ENCODE results near the gene KCNJ1.

KCNJ1 gene

GRCh38 chr11:128882451-128882850, 15.4 kb upstream of the KCNJ1 start:
- DNase-seq (ENCODE audit: low read depth in 2 of 3, low spot score in 1 of 3), result no peak

- no peak for DNase-seq (ENCODE audit: low read depth in 2 of 3, low spot score in 1 of 3)
These were observed 14.1 kb upstream of the KCNJ1 start for GRCh38 chr11:128881221-128881620.

- DNase-seq (ENCODE audit: low read depth in 2 of 3, low spot score in 1 of 3), result no peak
These were observed 12.7 kb upstream of the KCNJ1 start for GRCh38 chr11:128879817-128880216.

- DNase-seq (ENCODE audit: low read depth in 2 of 3, low spot score in 1 of 3), result no peak
These were observed 11.4 kb upstream of the KCNJ1 start for GRCh38 chr11:128878455-128878854.

- DNase-seq (ENCODE audit: low read depth in 2 of 3, low spot score in 1 of 3), result no peak
These were observed 10.6 kb upstream of the KCNJ1 start for GRCh38 chr11:128877726-128878125.

GRCh38 chr11:128876133-128876650, 9.1 kb upstream of the KCNJ1 start:
- DNase-seq (ENCODE audit: low read depth in 2 of 3, low spot score in 1 of 3), result no peak

GRCh38 chr11:128874427-128874826, 7.3 kb upstream of the KCNJ1 start:
- DNase-seq (ENCODE audit: low read depth in 2 of 3, low spot score in 1 of 3), result no peak

GRCh38 chr11:128872594-128872993, 5.5 kb upstream of the KCNJ1 start:
- no peak for DNase-seq (ENCODE audit: low read depth in 2 of 3, low spot score in 1 of 3)

- no peak for DNase-seq (ENCODE audit: low read depth in 2 of 3, low spot score in 1 of 3)
These were observed 5.0 kb upstream of the KCNJ1 start for GRCh38 chr11:128872094-128872493.

GRCh38 chr11:128871168-128871610, 4.1 kb upstream of the KCNJ1 start:
- DNase-seq (ENCODE audit: low read depth in 2 of 3, low spot score in 1 of 3), result no peak

GRCh38 chr11:128868841-128869671, 2.0 kb upstream of the KCNJ1 start:
- DNase-seq (ENCODE audit: low read depth in 2 of 3, low spot score in 1 of 3), result no peak

GRCh38 chr11:128865490-128865889, 1.6 kb downstream of the KCNJ1 start:
- no peak for DNase-seq (ENCODE audit: low read depth in 2 of 3, low spot score in 1 of 3)

- no peak for DNase-seq (ENCODE audit: low read depth in 2 of 3, low spot score in 1 of 3)
These were observed 4.0 kb downstream of the KCNJ1 start for GRCh38 chr11:128862908-128863660.

GRCh38 chr11:128862406-128862805, 4.7 kb downstream of the KCNJ1 start:
- no peak for DNase-seq (ENCODE audit: low read depth in 2 of 3, low spot score in 1 of 3)

- no peak for DNase-seq (ENCODE audit: low read depth in 2 of 3, low spot score in 1 of 3)
These were observed 6.3 kb downstream of the KCNJ1 start for GRCh38 chr11:128860571-128861361.

- peak; percentile 64 to 71 (median 65) for DNase-seq (ENCODE audit: low read depth in 2 of 3, low spot score in 1 of 3)
These were observed 7.3 kb downstream of the KCNJ1 start for GRCh38 chr11:128859563-128860441.

- DNase-seq (ENCODE audit: low read depth in 2 of 3, low spot score in 1 of 3), result no peak
These were observed 9.8 kb downstream of the KCNJ1 start for GRCh38 chr11:128857341-128857740.

GRCh38 chr11:128856241-128856640, 10.9 kb downstream of the KCNJ1 start:
- no peak for DNase-seq (ENCODE audit: low read depth in 2 of 3, low spot score in 1 of 3)

- no peak for DNase-seq (ENCODE audit: low read depth in 2 of 3, low spot score in 1 of 3)
These were observed 12.3 kb downstream of the KCNJ1 start for GRCh38 chr11:128854841-128855240.

GRCh38 chr11:128853559-128853958, 13.5 kb downstream of the KCNJ1 start:
- DNase-seq (ENCODE audit: low read depth in 2 of 3, low spot score in 1 of 3), result no peak
